ENCODE measurements around the gene PANX1.
"Not testable (repeated sequence)": the region's sequence is repeated elsewhere in the genome, so short reads cannot be mapped to it uniquely, and the experiment has no call there.

PANX1 gene

GRCh38 chr11:94128746-94129511 is at the start of gene PANX1:
Gene PANX1, plus strand, starts transcription at chr11:94128841. Its CDS starts 472 bp downstream, at chr11:94129313.
- DNase-seq, result peak; percentile 93

- no peak for DNase-seq
Observed at GRCh38 chr11:94084164-94084563, 44.5 kb upstream of the PANX1 start.

- DNase-seq, result no peak
Observed at GRCh38 chr11:94088906-94089305, 39.7 kb upstream of the PANX1 start.

- DNase-seq, result no peak
Observed at GRCh38 chr11:94089341-94089740, 39.3 kb upstream of the PANX1 start.

- DNase-seq, result no peak
Observed at GRCh38 chr11:94090401-94090800, 38.2 kb upstream of the PANX1 start.

GRCh38 chr11:94091091-94091490 is 37.5 kb upstream of the PANX1 start:
- no peak for DNase-seq

GRCh38 chr11:94100253-94100652 is 28.4 kb upstream of the PANX1 start:
- peak; percentile 65 for DNase-seq

GRCh38 chr11:94103471-94103870 is 25.2 kb upstream of the PANX1 start:
- DNase-seq, result no peak

GRCh38 chr11:94104734-94105133 is 23.9 kb upstream of the PANX1 start:
- DNase-seq, result no peak

GRCh38 chr11:94106716-94107115 is 21.9 kb upstream of the PANX1 start:
- no peak for DNase-seq

- no peak for DNase-seq
Observed at GRCh38 chr11:94107363-94107762, 21.3 kb upstream of the PANX1 start.

GRCh38 chr11:94111241-94111640 is 17.4 kb upstream of the PANX1 start:
- no peak for DNase-seq

- no peak for DNase-seq
Observed at GRCh38 chr11:94111660-94112059, 17.0 kb upstream of the PANX1 start.

GRCh38 chr11:94112206-94112953 is 16.3 kb upstream of the PANX1 start:
- DNase-seq, result no peak

- DNase-seq, result no peak
Observed at GRCh38 chr11:94117197-94117574, 11.5 kb upstream of the PANX1 start.

GRCh38 chr11:94117871-94118270 is 10.8 kb upstream of the PANX1 start:
- DNase-seq, result no peak

GRCh38 chr11:94119676-94120075 is 9.0 kb upstream of the PANX1 start:
- not testable (repeated sequence) for DNase-seq

- DNase-seq, result not testable (repeated sequence)
Observed at GRCh38 chr11:94120516-94120915, 8.1 kb upstream of the PANX1 start.

- no peak for DNase-seq
Observed at GRCh38 chr11:94120946-94121345, 7.7 kb upstream of the PANX1 start.

GRCh38 chr11:94125407-94126115 is 3.1 kb upstream of the PANX1 start:
- no peak for DNase-seq

- DNase-seq, result no peak
Observed at GRCh38 chr11:94127638-94128037, 1.0 kb upstream of the PANX1 start.

GRCh38 chr11:94128291-94128745 is 323 bp upstream of the PANX1 start:
- peak; percentile 82 for DNase-seq

- peak; percentile 75 for DNase-seq
Observed at GRCh38 chr11:94129512-94130297, 1.1 kb downstream of the PANX1 start.
